HG02763 (cell line): Measurements from ENCODE around the gene ENAH.

Experiments
- ATAC-seq: cut with Tn5 transposase; IDR thresholded peaks from one replicate; pipeline ENCODE4 v1.9.1; 2021; ENCODE audit warnings: mild to moderate bottlenecking, moderate library complexity; ENCODE audit not compliant: unreplicated experiment

ENAH gene

GRCh38 chr1:225461533-225462428, 191.1 kb downstream of the ENAH start:
- no peak for ATAC-seq

DNA sequence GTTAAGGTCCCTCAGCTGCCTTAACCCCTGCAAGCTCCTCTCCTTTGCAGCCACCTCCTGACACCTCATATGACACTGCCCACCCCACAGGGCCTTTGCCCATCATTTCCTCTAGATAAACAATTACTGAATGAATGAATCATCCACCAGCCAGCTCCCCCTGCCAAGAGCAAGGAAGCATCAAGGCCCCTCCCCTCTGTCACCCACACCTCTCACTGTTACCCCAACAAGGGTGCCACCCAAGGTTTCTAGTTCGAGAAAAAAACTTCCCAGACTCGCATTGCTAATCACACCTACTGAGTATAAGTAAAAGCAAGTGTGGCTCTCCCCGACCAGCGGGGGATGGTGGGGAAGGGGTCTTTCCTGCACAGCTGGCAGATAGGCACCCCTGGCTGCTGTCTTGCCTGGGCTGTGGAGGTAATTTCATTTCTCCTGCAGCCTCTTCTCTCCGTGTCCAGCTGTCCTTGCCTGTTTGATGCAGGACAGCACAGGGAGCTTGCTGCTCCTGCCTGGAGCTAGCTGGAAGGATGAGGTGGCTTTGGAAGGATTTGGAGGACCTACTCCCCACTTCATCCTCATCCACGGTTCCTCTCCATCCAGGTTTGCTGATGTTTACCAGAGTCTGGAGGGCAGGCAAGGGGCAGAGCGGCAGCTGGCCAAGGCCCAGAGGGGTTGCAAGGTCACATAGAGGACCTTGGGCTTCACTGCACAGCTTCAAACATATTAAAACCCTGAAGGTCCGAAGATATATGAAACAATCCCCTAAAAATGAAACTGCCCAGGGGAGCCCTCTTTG, 192.0 kb downstream of the ENAH start:
- ATAC-seq: no peak

DNA sequence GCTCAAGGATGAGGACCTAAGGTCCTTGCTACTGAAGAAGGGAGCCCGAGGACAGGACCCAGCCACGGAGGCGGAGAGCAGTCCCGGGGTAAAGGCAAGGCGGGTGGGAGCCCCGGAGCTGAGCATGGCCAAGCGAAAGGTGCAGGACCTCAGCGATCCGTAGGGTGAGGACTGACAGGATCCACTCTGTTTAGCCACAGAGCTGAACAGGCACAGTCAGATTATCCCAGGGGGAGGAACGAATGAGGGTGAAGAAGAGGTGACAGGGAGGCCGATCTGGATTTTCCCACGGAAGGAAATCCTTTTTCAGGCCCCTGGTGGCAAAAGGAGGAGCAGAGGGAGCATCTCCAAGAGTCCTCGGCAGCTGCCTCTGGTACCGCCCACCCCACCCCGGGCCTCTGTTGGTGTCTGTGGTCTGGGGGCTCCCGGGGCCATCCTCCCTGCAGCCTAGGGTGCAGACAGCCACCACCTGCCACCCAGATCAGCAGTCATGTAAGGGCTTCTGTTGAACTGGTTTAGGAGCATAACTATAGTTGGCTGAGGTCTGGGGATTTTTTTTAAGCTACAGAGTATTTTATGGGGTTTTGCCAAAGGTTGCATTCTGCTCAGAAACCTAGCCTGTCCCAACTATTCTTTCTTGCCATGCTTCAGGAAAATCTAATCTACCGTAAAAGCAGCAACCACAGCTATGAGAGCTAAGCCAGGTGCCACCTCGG, 192.7 kb downstream of the ENAH start:
- no peak for ATAC-seq

DNA sequence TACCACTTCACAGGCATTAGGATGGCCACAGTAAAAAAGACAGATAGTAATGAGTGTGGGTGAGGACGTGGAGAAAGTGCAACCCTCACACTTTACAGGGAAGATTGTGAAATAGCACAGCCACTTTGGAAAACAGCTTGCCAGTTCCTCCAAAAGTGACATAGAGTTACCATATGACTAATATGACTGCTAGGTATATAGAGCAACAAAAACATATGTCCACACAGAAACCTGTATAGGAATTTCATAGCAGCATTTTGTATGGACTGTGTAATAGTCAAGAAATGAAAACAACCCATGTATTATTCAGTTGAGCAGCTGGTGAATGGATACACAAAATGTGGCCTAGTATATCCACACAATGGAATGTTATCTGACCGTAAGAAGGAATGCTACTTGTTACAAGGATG, 194.7 kb downstream of the ENAH start:
- no peak for ATAC-seq

DNA sequence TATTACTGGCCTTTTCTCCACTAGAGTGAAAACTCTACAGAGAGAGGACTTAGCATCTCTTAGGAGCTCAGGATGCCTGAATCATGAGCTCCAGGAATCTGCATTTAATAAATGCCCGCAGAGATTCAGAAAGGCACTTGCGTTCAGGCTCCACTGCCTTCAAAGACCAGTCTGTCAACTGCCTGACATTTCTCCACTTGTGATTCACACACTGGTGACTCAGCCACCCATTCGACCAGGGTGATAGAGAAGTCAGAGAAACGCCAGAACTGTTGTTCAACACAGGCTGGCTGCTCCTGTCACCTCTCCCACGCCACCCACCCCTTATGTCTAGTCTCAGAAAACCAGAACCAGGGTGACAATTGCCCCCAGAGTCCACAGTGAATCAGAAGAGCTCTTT, 198.2 kb downstream of the ENAH start:
- ATAC-seq: no peak

DNA sequence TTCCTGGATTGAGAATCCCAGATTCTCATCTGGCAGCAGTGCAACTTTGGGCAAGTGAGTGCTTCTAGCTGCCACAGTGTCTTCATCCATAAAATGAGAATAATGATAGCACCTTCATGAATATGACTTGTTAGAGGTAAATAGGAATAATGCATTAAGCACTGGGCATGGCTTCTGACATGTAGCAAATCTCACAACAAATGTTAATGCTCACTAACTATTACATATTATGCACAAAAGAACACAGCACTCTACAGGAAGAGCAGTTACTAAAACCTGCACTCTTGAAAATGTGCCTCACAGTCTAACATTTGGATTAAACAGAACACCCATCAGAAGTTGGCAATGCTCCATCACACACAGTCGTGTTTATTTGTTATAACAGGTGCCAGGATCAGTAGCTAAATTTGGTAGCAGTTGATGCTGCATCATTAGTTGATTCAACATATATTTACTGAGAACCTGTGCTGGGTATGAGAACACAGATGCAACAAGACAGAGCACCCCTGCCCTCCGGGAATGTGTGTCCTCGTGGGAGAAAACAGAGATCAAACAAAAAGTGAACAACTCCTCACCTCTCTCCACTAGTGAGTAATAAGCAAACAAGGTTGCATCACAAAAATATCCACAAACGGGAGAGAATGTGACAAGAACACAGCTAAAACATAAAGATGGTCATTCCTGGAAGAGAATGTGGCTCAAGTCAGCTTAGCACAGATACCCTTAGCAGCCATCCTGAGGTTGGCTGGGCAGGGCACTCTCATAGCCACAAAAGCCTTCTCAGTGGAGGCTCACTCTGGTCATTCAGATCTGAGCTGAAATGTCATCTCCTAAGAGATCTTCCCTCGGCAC, 198.9 kb downstream of the ENAH start:
- ATAC-seq: no peak

DNA sequence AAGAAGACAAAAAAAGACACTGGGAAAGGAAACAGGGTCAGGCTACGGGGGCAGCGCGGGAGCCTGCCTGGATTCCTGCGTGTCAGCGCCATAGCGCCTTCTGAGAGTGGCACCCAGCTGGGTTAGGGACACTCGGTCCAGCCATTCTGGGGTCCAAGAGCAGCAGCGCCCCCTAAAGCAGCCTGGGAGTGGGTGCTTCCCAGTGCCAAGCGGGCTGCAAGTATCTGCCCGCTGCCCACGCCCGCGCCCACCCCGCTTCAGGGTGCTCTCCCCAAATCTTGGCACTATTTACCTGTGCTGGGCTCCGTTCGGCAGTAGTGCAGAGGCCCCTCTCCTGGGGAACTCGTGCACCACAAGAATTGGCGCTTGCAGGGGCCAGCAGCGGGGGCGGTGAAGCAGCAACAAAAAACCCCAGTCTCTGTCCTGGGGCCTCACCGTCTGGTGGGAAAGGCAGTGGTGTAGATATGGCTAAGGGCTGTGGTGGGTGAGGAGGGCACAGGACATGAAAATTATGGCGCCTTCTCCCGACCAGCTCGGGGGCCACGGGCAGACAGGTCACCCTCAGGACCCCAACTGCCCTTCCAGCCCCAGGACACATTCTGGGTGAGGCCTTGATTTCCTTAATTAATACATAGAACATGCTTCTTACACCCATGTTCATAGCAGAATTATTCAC, 200.9 kb downstream of the ENAH start:
- ATAC-seq: no peak

DNA sequence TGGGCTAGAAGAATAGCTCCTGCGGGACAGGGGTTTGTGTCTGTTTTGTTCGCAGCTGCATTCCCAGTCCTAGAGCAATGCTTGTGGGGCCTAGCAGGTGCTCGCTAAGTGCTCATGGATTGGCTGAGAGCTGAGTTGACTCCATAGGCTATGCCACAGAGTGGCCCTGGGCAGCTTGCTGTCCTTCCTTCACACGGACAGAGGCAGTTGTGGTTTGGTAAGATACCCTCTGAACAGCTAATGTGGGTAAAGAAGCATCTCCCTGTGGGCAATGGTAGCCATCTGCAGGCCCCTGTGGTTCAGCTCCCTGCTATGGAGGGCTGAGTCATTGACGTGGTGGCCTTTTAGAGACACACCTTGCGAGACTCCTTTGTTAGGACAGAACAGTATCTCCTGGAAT, 201.6 kb downstream of the ENAH start:
- ATAC-seq: no peak

GRCh38 chr1:225450491-225451191, 202.3 kb downstream of the ENAH start:
- no peak for ATAC-seq

DNA sequence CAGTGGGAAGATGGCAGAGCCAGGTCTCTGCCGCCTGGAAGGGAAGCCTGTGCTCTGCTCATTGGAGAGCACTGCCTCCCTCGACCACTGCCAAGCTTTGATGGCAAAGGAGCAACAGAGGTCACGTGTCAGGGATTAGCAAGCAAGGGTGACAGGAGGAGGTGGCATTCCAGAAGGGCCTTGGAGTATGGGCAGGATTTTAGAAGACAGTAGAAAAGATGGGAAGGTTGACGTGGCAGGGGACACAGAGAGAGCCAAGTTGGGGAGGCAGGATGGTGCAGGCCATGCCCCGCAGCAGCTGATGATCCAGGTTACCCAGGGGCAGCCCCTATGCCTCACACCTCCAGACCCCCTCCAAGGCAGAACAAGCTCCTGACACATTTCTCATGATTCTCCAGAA, 203.1 kb downstream of the ENAH start:
- no peak for ATAC-seq

DNA sequence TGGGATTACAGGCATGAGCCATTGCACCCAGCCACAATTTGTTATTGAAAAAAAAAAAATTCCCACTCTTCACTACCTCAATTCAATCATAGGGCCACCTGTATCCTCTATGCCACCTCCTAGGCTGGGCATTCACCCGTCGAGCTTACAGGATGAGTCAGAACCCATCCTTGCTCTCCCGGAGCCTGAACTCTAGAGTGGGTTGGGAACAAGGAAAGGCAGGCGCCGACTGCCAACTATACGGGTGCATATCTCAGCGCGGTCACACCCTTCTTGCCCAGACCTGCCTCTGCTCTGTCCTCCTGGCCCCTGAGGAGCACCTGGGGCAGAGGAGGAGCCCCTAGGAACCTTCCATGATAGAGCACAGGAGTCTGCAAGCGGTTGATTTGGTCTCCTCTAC, 203.7 kb downstream of the ENAH start:
- no peak for ATAC-seq

- no peak for ATAC-seq
Measured at GRCh38 chr1:225448146-225448805, 204.6 kb downstream of the ENAH start.

DNA sequence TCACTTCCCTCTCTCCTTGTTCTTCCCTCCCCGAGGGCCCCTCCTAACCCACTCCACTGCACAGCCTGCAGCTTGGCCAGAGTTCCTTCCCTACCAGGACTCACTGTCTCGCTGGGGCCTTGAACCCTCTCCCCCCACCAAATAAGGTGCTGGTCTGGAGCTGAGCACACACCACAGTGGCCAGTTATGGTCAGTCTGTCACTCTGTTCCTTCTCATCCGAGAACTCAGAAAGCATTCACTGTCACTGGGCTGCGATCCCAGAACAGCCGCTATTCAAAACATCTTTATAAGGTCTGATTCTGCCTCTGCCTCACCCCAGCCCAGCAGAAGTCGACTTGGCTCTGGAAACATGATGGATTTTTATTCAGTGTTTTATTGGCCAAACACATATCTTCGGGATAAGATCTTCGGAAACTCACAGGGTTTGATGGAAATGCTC, 205.3 kb downstream of the ENAH start:
- no peak for ATAC-seq

- no peak for ATAC-seq
Measured at GRCh38 chr1:225446981-225447615, 205.8 kb downstream of the ENAH start.

DNA sequence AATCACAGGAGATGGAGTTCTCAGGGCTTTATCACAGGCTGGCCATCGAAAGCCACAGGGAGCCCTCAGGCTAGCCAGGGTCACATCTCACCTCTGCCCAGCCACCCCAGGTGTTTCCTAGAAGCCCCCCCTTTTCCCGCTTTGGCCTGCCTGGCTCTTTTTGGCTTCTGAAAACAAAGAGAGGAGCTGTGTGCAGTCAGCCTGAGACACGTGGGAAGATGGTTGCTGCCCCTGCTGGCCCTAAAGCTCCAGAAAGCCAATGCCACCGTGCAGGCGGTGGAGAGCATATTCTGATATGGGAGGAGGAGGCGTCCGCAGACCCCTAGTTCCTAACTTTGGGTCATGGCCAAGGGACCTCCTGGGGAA, 206.3 kb downstream of the ENAH start:
- no peak for ATAC-seq

GRCh38 chr1:225445639-225446594, 207.0 kb downstream of the ENAH start:
- no peak for ATAC-seq

GRCh38 chr1:225442123-225442505, 210.8 kb downstream of the ENAH start:
- no peak for ATAC-seq
